Osteoblast (primary cell): ENCODE results near the gene DNAJA1. TPM values are rescaled to one million over a fixed set of nuclear protein-coding genes. Genes with fewer than 3 reads are reported as not detected.

Source experiments
- DNase-seq: peaks from one replicate; pipeline ENCODE4 v3.0.0; 2011; ENCODE audit warnings: low spot score, mixed read lengths; ENCODE audit not compliant: insufficient read length; ENCODE audit errors: missing footprints
- H2AFZ ChIP-seq: 2 replicates; pipeline ENCODE4 v1.6.0; 2011; ENCODE audit warnings: mild to moderate bottlenecking, low read length
- H3K27ac ChIP-seq: 2 replicates; pipeline ENCODE4 v1.5.1; 2011; ENCODE audit warnings: mild to moderate bottlenecking, low read depth, low read length, moderate library complexity
- H3K27me3 ChIP-seq: 2 replicates; pipeline ENCODE4 v1.6.0; 2012; ENCODE audit warnings: mild to moderate bottlenecking, control low read depth, inconsistent platforms, low read length, moderate library complexity; ENCODE audit not compliant: insufficient read depth
- H3K36me3 ChIP-seq: 2 replicates; pipeline ENCODE4 v1.5.1; 2011; ENCODE audit warnings: mild to moderate bottlenecking, low read length, control low read depth, moderate library complexity; ENCODE audit not compliant: insufficient read depth
- H3K4me1 ChIP-seq: 2 replicates; pipeline ENCODE4 v1.5.1; 2011; ENCODE audit warnings: mild to moderate bottlenecking, low read length, control low read depth, moderate library complexity; ENCODE audit not compliant: insufficient read depth
- H3K4me2 ChIP-seq: 2 replicates; pipeline ENCODE4 v1.6.0; 2011; ENCODE audit warnings: mild to moderate bottlenecking, low read length; ENCODE audit not compliant: insufficient read depth
- H3K4me3 ChIP-seq: fragments of 200-600 bp; sonication (generic); 3 replicates; pipeline ENCODE4 v1.5.1; 2012; ENCODE audit warnings: mild to moderate bottlenecking, low read length, inconsistent platforms; ENCODE audit not compliant: insufficient read depth
- H3K79me2 ChIP-seq: 2 replicates; pipeline ENCODE4 v1.6.0; 2012; ENCODE audit warnings: mild to moderate bottlenecking, low read length, control low read depth, inconsistent platforms; ENCODE audit not compliant: insufficient read depth
- H3K9me3 ChIP-seq: 2 replicates; pipeline ENCODE4 v1.5.1; 2011; ENCODE audit warnings: low read depth, low read length, control low read depth
- H4K20me1 ChIP-seq: 2 replicates; pipeline ENCODE4 v1.6.0; 2012; ENCODE audit warnings: mild to moderate bottlenecking, low read length, control low read depth; ENCODE audit not compliant: insufficient read depth
- CTCF ChIP-seq: IDR thresholded peaks from 2 replicates; pipeline ENCODE4 v1.5.1; 2011; ENCODE audit warnings: mild to moderate bottlenecking, low read depth, low read length, moderate library complexity; ENCODE audit errors: extremely low read depth
- total RNA-seq: library from RNA; depleted of rRNA; stranded (reverse); fragments of >200 nt; gene quantifications from 2 replicates; pipeline ENCODE4 v1.2.3, GENCODE V29; 2012

Gene DNAJA1
- total RNA-seq, 1 donor = 69.1 TPM

GRCh38 chr9:33040792-33041431, 15.8 kb downstream of the DNAJA1 start:
- H2AFZ ChIP-seq = no peak overlapping the region
- peaks cover 2% of the 10 kb centered on the region for H3K79me2 ChIP-seq
- no peak overlapping the region for H3K4me2 ChIP-seq
- no peak overlapping the region for H3K4me3 ChIP-seq
- H3K27me3 ChIP-seq = no peaks in the 10 kb centered on the region
- H3K9me3 ChIP-seq = no peaks in the 10 kb centered on the region
- TF ChIP-seq CTCF = no peak
- H4K20me1 ChIP-seq = peaks cover 6% of the 10 kb centered on the region
- H3K27ac ChIP-seq = no peak overlapping the region
- DNase-seq = no peak
- H3K36me3 ChIP-seq = peaks cover 49% of the 10 kb centered on the region
- peaks cover 8% of the 10 kb centered on the region for H3K4me1 ChIP-seq

DNA sequence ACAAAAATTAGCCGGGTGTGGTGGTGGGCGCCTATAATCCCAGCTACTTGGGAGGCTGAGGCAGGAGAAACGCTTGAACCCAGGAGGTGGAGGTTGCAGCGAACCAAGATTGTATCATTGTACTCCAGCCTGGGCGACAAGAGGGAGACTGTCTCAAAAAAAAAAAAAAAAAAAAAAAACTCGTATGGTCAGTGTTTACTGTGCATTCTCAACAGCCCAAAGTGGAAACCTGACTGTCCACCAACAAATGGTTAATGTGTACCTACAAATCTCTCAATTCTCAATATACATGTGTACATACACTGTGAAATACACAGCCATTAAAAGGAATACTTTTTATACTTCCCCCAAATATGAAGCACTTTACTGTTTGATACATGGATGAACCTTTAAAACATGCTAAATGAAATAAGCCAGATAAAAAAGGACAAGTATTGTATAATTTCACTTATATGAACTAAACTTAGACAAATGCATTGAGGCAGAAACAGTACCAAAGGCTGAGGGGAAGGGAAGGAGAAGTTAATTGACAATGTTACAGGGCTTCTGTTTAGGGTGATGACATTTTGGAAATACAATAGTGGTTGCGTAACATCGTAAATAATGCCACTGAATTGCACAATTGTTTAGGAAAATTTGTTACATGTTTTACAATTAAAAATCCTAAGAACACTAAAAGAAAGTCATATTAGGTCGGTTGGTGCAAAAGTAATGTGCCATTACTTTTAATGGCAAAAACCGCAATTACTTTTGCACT, 16.5 kb downstream of the DNAJA1 start:
- peaks cover 3% of the 10 kb centered on the region for H4K20me1 ChIP-seq
- peaks cover 8% of the 10 kb centered on the region for H3K4me1 ChIP-seq
- H3K27ac ChIP-seq = no peak overlapping the region
- no peaks in the 10 kb centered on the region for H3K9me3 ChIP-seq
- no peak overlapping the region for H3K4me2 ChIP-seq
- TF ChIP-seq CTCF = no peak
- H3K4me3 ChIP-seq = no peak overlapping the region
- DNase-seq = no peak
- peaks cover 2% of the 10 kb centered on the region for H3K79me2 ChIP-seq
- peaks cover 46% of the 10 kb centered on the region for H3K36me3 ChIP-seq
- no peak overlapping the region for H2AFZ ChIP-seq
- no peaks in the 10 kb centered on the region for H3K27me3 ChIP-seq

- H3K4me1 ChIP-seq = peaks cover 8% of the 10 kb centered on the region
- no peak overlapping the region for H2AFZ ChIP-seq
- H3K36me3 ChIP-seq = peaks cover 46% of the 10 kb centered on the region
- peaks cover 3% of the 10 kb centered on the region for H4K20me1 ChIP-seq
- no peaks in the 10 kb centered on the region for H3K9me3 ChIP-seq
- no peak for DNase-seq
- H3K4me2 ChIP-seq = no peak overlapping the region
- no peak overlapping the region for H3K27ac ChIP-seq
- H3K27me3 ChIP-seq = no peaks in the 10 kb centered on the region
- H3K4me3 ChIP-seq = no peak overlapping the region
- no peak for TF ChIP-seq CTCF
- no peaks in the 10 kb centered on the region for H3K79me2 ChIP-seq
Measured at GRCh38 chr9:33042473-33042872, 17.4 kb downstream of the DNAJA1 start.

DNA sequence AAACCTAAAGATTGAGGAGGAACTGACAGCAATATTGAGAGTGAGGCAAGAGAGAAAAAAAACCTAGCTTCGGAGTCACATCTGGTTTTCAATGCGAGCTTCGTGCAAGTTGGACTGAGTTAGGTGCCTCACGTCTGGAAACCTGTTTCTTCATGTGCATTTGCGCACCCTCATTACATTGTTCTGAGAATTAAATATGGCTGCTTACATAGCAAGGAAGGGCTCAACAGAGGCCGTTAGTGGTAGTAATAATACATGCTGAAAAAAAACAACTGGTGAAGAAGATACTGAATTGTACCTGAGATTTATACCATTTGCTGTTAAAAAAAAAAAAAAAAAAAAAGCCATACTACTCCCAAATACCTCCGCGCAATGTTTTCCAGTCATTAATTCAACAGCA, 18.6 kb downstream of the DNAJA1 start:
- Histone ChIP-seq H2AFZ (peak overlapping the region; percentile 80), H3K79me2 (no peaks in the 10 kb centered on the region), H3K9me3 (no peaks in the 10 kb centered on the region), H3K4me2 (peak overlapping the region; percentile 97), H3K36me3 (peaks cover 35% of the 10 kb centered on the region), H3K4me3 (peak overlapping the region; percentile 76), H4K20me1 (no peaks in the 10 kb centered on the region), H3K4me1 (peaks cover 8% of the 10 kb centered on the region), H3K27ac (peak overlapping the region; percentile 92), H3K27me3 (no peaks in the 10 kb centered on the region)
- no peak for TF ChIP-seq CTCF
- no peak for DNase-seq
